Osteocyte (in vitro differentiated cells): ENCODE data around the gene DPYD. TPM values are rescaled to one million over a fixed set of nuclear protein-coding genes. Genes with fewer than 3 reads are reported as not detected.

Source experiments
- DNase-seq: peaks from one replicate; pipeline ENCODE4 v3.0.0; 2021; ENCODE audit warnings: mixed read lengths; ENCODE audit not compliant: unreplicated experiment; ENCODE audit errors: extremely low spot score
- H3K27ac Mint-ChIP-seq: one replicate; pipeline ENCODE4 v1.8.0; 2021; ENCODE audit warnings: mild to moderate bottlenecking, mixed read lengths; ENCODE audit not compliant: unreplicated experiment
- H3K27me3 Mint-ChIP-seq: one replicate; pipeline ENCODE4 v1.8.0; 2021; ENCODE audit warnings: mixed read lengths; ENCODE audit not compliant: unreplicated experiment
- H3K36me3 Mint-ChIP-seq: one replicate; pipeline ENCODE4 v1.8.0; 2021; ENCODE audit warnings: mixed read lengths; ENCODE audit not compliant: unreplicated experiment
- H3K4me1 Mint-ChIP-seq: one replicate; pipeline ENCODE4 v1.8.0; 2021; ENCODE audit warnings: mixed read lengths; ENCODE audit not compliant: unreplicated experiment
- H3K4me3 Mint-ChIP-seq: one replicate; pipeline ENCODE4 v1.8.0; 2021; ENCODE audit warnings: mild to moderate bottlenecking, moderate library complexity, mixed read lengths; ENCODE audit not compliant: unreplicated experiment
- H3K9me3 Mint-ChIP-seq: one replicate; pipeline ENCODE4 v1.8.0; 2021; ENCODE audit warnings: mixed read lengths; ENCODE audit not compliant: unreplicated experiment
- total RNA-seq: library from RNA; stranded (reverse); gene quantifications from 2 replicates; pipeline ENCODE4 v1.2.1, GENCODE V29; 2021
- TF ChIP-seq, protein P1 (sequence below): fragments of 200-600 bp; sonication (generic); IDR thresholded peaks from 2 replicates; pipeline ENCODE4 v1.5.0; 2021; ENCODE audit warnings: antibody characterized with exemption, mild to moderate bottlenecking, moderate library complexity

DPYD gene
- total RNA-seq, 1 donor from 2014 or later, result 44.0 TPM

DNA sequence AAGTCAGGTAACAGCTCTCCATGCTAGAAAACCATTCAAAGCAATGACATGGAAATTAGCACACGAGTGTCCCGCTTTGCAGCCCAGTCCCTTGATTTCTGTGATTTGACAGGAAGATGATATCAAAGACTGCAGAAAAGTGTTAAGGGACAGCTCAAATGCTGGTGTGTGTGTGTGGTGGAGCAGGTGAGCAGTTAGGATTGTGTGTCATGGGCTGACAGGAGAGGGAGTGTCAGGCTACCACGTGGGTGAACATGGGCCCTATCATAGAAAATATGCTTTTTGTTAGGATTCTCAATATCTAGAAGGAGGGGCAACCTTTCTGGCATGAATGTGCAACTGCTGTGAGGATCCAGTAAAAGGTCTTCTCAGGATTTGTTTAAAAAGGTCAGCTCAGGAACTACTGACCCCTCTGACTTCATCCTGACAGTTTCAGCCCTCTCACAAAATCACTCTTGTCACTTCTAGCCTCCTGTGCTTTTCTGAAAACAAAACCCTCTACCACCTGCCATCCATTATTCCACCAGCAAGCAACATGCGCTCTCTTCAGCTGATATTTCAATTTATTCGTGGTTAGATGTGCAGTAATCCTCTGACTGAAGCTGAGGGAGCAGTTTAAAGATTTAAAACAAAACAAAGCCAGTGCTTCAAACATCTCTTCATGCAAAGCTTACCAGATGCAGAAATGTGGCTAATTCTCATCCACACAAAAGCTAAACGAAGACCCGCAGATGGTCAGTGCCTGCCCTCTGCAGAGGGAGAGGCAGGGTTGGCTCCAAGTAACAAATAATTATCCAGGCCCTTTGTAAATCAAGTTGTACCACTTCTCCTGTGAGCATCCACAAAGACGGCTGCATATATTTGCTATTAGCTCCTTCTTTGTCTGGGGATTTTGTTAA lies 801.3 kb downstream of the DPYD start:
- Mint-ChIP-seq H3K36me3 (peaks cover 10% of the 10 kb centered on the region), H3K4me1 (peaks cover 5% of the 10 kb centered on the region), H3K9me3 (peaks cover 4% of the 10 kb centered on the region), H3K4me3 (no peak overlapping the region), H3K27ac (no peak overlapping the region), H3K27me3 (no peaks in the 10 kb centered on the region)
- DNase-seq, result no peak
- TF ChIP-seq, protein P1, sequence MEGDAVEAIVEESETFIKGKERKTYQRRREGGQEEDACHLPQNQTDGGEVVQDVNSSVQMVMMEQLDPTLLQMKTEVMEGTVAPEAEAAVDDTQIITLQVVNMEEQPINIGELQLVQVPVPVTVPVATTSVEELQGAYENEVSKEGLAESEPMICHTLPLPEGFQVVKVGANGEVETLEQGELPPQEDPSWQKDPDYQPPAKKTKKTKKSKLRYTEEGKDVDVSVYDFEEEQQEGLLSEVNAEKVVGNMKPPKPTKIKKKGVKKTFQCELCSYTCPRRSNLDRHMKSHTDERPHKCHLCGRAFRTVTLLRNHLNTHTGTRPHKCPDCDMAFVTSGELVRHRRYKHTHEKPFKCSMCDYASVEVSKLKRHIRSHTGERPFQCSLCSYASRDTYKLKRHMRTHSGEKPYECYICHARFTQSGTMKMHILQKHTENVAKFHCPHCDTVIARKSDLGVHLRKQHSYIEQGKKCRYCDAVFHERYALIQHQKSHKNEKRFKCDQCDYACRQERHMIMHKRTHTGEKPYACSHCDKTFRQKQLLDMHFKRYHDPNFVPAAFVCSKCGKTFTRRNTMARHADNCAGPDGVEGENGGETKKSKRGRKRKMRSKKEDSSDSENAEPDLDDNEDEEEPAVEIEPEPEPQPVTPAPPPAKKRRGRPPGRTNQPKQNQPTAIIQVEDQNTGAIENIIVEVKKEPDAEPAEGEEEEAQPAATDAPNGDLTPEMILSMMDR, result no peak

DNA sequence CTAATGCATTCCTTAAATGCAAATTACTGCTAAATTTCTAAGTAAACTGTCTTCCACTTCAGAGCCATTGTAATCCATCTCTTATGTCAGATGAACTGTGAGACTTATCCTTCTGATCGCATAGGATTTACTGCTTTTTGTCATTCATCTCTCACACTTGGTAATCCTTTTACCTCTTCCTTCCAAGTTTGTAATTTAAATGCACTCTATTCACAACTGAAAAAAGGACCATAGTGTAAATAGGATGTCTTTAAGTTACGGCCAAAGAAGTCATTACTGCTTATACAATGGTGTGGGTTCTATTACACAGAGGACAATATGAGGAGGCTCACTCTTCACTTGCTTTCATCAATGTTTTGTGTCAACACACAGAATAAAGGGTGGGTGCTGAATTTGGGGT lies 806.0 kb downstream of the DPYD start:
- TF ChIP-seq, protein P1, result no peak
- H3K36me3 Mint-ChIP-seq, result peaks cover 8% of the 10 kb centered on the region
- H3K27me3 Mint-ChIP-seq, result no peaks in the 10 kb centered on the region
- H3K27ac Mint-ChIP-seq, result no peak overlapping the region
- H3K9me3 Mint-ChIP-seq, result no peaks in the 10 kb centered on the region
- no peak overlapping the region for H3K4me3 Mint-ChIP-seq
- DNase-seq, result no peak
- no peaks in the 10 kb centered on the region for H3K4me1 Mint-ChIP-seq

DNA sequence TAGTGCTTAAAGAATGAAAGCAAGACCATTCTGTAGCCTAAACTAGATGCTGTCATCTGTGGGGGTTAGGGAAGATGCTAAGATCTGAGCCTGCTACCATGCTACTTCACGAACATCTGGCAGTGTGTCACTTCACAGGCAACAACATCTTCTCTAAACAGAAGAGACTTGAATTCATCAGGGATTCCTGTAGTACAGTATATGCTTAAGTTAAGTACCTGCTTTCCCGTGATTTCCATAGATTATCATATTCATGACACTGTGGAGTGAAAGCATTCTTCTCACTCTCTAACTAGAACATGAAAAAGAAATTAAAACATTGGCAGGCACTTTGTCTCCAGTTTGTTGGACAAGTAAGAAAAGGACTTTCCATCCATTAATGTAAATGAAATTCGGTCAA lies 808.4 kb downstream of the DPYD start:
- TF ChIP-seq, protein P1, result no peak
- Mint-ChIP-seq H3K9me3 (no peaks in the 10 kb centered on the region), H3K36me3 (peaks cover 4% of the 10 kb centered on the region), H3K27me3 (no peaks in the 10 kb centered on the region), H3K4me1 (no peaks in the 10 kb centered on the region), H3K4me3 (no peak overlapping the region), H3K27ac (no peak overlapping the region)
- no peak for DNase-seq

DNA sequence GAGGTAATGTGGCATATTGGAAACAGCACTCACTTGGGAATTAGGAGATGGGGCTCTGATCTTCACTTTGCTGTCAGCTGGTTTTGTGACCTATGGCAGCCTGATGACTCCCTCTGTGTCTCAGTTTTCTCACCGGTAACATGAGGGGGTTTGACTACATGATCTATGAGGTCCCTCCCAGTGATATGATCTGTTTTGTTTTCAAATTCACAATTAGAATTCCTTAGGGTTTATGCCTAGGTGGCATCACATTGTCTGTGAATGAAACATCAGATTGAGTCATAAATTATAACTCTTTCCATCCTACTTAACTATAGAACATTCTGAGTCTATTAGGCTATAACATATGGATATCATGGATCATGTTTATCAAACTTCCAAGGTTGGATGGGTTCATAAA lies 812.7 kb downstream of the DPYD start:
- TF ChIP-seq, protein P1, result no peak
- Mint-ChIP-seq H3K4me1 (peaks cover 13% of the 10 kb centered on the region), H3K36me3 (peaks cover 14% of the 10 kb centered on the region), H3K4me3 (no peak overlapping the region), H3K9me3 (peaks cover 19% of the 10 kb centered on the region), H3K27me3 (no peaks in the 10 kb centered on the region), H3K27ac (no peak overlapping the region)
- no peak for DNase-seq

DNA sequence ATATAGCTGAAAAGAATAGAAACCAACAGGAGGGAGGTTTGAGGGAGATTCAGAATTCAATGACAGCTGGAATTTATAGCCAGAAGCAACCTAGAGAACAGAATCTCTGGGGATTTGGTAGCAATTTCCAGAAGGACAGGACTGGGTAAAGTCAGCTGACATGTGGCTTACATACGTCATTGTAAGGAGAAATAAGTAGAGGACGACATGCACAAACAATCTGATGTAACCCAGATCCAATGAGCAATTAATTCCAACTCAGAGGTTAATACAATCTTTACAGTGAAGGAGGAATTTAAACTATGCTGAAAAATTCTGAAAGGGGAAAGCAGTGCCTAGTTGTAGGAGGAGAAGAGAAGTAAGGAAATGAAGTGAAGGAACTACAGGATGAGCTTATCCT lies 815.3 kb downstream of the DPYD start:
- DNase-seq, result no peak
- H3K4me3 Mint-ChIP-seq, result no peak overlapping the region
- H3K27ac Mint-ChIP-seq, result peak overlapping the region; percentile 71
- H3K9me3 Mint-ChIP-seq, result peaks cover 19% of the 10 kb centered on the region
- peaks cover 16% of the 10 kb centered on the region for H3K36me3 Mint-ChIP-seq
- TF ChIP-seq, protein P1, result no peak
- H3K4me1 Mint-ChIP-seq, result peaks cover 13% of the 10 kb centered on the region
- no peaks in the 10 kb centered on the region for H3K27me3 Mint-ChIP-seq
